HG03520 (cell line): ENCODE data around the gene HCFC1R1.

Experiments used
- ATAC-seq: cut with Tn5 transposase; IDR thresholded peaks from one replicate; pipeline ENCODE4 v1.9.1; 2021; ENCODE audit warnings: mild to moderate bottlenecking, moderate library complexity; ENCODE audit not compliant: unreplicated experiment

The HCFC1R1 gene

GRCh38 chr16:3035972-3036725, 12.4 kb upstream of the HCFC1R1 start:
- ATAC-seq = no peak

- no peak for ATAC-seq
These were observed 11.7 kb upstream of the HCFC1R1 start for GRCh38 chr16:3035289-3035971.

GRCh38 chr16:3032624-3033023, 8.9 kb upstream of the HCFC1R1 start:
- no peak for ATAC-seq

- no peak for ATAC-seq
These were observed 6.8 kb upstream of the HCFC1R1 start for GRCh38 chr16:3030222-3031212.

- no peak for ATAC-seq
These were observed 5.9 kb upstream of the HCFC1R1 start for GRCh38 chr16:3029491-3030221.

- no peak for ATAC-seq
These were observed 5.1 kb upstream of the HCFC1R1 start for GRCh38 chr16:3028716-3029319.

GRCh38 chr16:3027983-3028715, 4.4 kb upstream of the HCFC1R1 start:
- ATAC-seq = no peak

- no peak for ATAC-seq
These were observed 3.7 kb upstream of the HCFC1R1 start for GRCh38 chr16:3027489-3027795.

- ATAC-seq = no peak
These were observed 3.1 kb upstream of the HCFC1R1 start for GRCh38 chr16:3026609-3027488.

- no peak for ATAC-seq
These were observed 2.2 kb upstream of the HCFC1R1 start for GRCh38 chr16:3026003-3026378.

- no peak for ATAC-seq
These were observed 1.6 kb upstream of the HCFC1R1 start for GRCh38 chr16:3025032-3026002.

GRCh38 chr16:3023415-3023668, 400 bp downstream of the HCFC1R1 start:
- no peak for ATAC-seq

- no peak for ATAC-seq
These were observed 893 bp downstream of the HCFC1R1 start for GRCh38 chr16:3022684-3023414.

GRCh38 chr16:3022208-3022683, 1.5 kb downstream of the HCFC1R1 start:
- ATAC-seq = no peak

- ATAC-seq = no peak
These were observed 2.1 kb downstream of the HCFC1R1 start for GRCh38 chr16:3021449-3022207.
